ENCODE measurements around the gene NLRC4.
"Not testable (repeated sequence)": the region's sequence is repeated elsewhere in the genome, so short reads cannot be mapped to it uniquely, and the experiment has no call there.

The NLRC4 gene

DNA sequence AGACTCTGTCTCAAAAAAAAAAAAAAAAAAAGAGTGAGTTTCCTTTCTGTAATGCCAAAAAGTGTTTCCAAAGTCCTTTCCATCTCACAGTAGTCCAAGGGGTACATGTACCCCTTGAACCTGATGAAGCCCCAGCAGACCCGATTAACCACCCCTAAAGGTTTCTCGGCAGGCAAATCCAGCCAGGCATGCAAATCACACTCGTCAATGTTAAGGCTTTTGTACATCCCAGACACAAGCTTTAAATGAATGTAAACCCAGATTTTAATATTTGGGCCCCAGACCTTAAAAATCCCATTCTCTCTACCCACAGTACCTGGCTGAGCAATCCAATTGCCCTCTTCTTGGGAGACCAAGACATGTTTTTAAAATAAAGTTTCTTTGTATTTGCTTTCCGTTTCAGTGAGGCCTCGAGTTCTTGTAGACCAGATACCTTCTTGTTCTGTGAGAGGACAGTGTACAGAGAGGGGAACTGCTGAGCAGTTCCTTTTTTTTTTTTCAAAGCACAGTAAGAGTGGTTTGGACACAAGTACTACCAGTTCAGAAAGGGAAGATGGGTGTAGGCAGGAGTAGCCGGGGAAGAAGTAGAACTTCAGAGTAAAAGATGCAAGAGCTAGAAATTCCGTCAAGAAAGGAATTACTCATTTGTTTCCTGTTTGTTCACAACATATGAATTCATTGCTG is at the start of gene NLRC4:
Gene NLRC4, minus strand, starts transcription at position 465 of the 684 bp plus-strand sequence. CDS start 8,111 bp downstream, outside the sequence.
- TF ChIP-seq, protein P1, sequence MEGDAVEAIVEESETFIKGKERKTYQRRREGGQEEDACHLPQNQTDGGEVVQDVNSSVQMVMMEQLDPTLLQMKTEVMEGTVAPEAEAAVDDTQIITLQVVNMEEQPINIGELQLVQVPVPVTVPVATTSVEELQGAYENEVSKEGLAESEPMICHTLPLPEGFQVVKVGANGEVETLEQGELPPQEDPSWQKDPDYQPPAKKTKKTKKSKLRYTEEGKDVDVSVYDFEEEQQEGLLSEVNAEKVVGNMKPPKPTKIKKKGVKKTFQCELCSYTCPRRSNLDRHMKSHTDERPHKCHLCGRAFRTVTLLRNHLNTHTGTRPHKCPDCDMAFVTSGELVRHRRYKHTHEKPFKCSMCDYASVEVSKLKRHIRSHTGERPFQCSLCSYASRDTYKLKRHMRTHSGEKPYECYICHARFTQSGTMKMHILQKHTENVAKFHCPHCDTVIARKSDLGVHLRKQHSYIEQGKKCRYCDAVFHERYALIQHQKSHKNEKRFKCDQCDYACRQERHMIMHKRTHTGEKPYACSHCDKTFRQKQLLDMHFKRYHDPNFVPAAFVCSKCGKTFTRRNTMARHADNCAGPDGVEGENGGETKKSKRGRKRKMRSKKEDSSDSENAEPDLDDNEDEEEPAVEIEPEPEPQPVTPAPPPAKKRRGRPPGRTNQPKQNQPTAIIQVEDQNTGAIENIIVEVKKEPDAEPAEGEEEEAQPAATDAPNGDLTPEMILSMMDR (IDR thresholded peaks at IDR 0.05; ENCODE audit: low read depth, low read length, missing control alignments), result no peak
- no peak within 1 kb of the TSS for H3K4me3 ChIP-seq (ENCODE audit: low read depth, low read length)
- DNase-seq (ENCODE audit: low read depth), result no peak
- in situ Hi-C loops (cut with HindIII; ENCODE audit: low sequenced_read_pairs), result no loop called here

DNA sequence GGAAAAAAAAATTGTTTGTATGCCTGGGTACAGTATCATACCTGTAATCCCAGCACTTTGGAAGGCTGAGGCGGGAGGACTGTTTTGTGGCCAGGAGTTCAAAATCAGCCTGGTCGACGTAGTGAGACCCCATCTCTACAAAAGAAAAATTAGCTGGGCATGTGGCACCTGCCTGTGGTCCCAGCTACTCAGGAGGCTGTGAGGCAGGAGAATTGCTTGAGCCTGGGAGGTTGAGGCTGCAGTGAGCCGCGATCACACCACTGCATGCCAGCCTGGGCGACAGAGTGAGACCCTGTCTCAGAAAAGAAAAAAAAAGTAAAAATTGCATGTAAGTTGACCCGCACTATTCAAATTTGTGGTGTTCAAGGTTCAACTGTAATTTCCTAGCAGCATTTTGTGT is 45.9 kb upstream of the NLRC4 start:
- no peak for DNase-seq (ENCODE audit: low read depth)
- H3K4me3 ChIP-seq (ENCODE audit: low read depth, low read length), result no peak overlapping the region
- in situ Hi-C loops (cut with HindIII; ENCODE audit: low sequenced_read_pairs), result no loop called here
- TF ChIP-seq, protein P1 (IDR thresholded peaks at IDR 0.05; ENCODE audit: low read depth, low read length, missing control alignments), result no peak

DNA sequence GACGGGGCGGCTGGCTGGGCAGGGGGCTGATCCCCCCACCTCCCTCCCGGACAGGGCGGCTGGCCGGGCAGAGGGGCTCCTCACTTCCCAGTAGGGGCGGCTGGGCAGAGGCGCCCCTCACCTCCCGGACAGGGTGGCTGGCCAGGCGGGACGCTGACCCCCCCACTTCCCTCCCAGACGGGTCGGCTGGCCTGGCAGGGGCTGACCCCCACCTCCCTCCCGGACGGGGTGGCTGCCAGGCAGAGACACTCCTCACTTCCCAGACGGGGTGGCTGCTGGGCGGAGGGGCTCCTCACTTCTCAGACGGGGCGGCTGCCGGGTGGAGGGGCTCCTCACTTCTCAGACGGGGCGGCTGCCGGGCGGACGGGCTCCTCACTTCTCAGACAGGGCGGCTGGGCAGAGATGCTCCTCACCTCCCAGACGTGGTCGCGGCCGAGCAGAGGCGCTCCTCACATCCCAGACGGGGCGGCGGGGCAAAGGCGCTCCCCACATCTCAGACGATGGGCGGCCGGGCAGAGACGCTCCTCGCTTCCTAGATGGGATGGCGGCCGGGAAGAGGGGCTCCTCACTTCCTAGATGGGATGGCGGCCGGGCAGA is 29.4 kb upstream of the NLRC4 start:
- DNase-seq (ENCODE audit: low read depth); in situ Hi-C loops (cut with HindIII; ENCODE audit: low sequenced_read_pairs); H3K4me3 ChIP-seq (ENCODE audit: low read depth, low read length): not testable (repeated sequence)

DNA sequence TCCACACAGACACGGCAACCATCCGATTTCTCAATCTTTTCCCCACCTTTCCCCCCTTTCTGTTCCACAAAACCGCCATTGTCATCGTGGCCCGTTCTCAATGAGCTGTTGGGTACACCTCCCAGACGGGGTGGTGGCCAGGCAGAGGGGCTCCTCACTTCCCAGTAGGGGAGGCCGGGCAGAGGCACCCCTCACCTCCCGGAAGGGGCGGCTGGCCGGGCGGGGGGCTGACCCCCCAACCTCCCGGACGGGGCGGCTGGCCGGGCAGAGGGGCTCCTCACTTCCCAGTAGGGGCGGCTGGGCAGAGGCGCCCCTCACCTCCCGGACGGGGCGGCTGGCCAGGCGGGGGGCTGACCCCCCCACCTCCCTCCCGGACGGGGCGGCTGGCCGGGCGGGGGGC is 28.8 kb upstream of the NLRC4 start:
- in situ Hi-C loops (cut with HindIII; ENCODE audit: low sequenced_read_pairs); H3K4me3 ChIP-seq (ENCODE audit: low read depth, low read length): not testable (repeated sequence)

DNA sequence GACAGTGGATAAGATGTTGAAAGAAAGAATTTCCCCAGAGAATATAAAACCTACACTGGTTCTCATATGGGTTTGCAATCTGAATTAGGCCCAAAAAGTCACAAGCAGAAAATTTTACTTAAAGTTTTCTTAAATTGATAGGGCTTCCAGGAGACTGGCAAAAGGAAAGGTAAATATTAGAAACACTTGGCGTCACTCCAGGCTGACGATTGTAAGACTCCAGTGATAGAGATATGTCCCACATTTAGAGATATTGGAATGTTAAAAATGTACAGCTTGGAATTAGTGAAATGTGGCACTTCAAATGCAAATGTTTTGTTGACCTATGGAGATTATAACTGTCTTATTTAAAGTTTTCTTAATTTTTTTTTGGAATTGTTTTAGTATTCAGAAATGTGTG is 27.1 kb upstream of the NLRC4 start:
- TF ChIP-seq, protein P1 (IDR thresholded peaks at IDR 0.05; ENCODE audit: low read depth, low read length, missing control alignments), result no peak
- no peak for DNase-seq (ENCODE audit: low read depth)
- in situ Hi-C loops (cut with HindIII; ENCODE audit: low sequenced_read_pairs), result no loop called here
- no peak overlapping the region for H3K4me3 ChIP-seq (ENCODE audit: low read depth, low read length)

More for the DNA sequence above, 28.8 kb upstream of the NLRC4 start:
- not testable (repeated sequence) for DNase-seq (ENCODE audit: low read depth)

DNA sequence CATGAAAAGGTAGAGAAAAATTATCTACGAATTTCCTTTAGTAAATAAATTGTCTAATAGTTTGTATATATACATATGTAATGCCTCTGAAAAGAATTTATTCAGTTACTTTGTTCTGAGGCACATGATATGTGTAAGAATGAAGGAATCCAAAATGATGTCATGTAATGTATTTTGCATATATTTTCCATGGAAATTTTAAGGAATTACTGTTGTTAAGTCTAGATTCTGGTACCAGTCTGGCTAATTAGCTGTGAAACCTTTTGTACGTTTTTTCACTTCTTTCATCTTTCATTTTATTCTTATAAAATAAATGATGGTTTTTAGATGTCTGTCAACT is 25.3 kb upstream of the NLRC4 start:
- no peak overlapping the region for H3K4me3 ChIP-seq (ENCODE audit: low read depth, low read length)
- TF ChIP-seq, protein P1 (IDR thresholded peaks at IDR 0.05; ENCODE audit: low read depth, low read length, missing control alignments), result no peak
- DNase-seq (ENCODE audit: low read depth), result no peak
- in situ Hi-C loops (cut with HindIII; ENCODE audit: low sequenced_read_pairs), result no loop called here

DNA sequence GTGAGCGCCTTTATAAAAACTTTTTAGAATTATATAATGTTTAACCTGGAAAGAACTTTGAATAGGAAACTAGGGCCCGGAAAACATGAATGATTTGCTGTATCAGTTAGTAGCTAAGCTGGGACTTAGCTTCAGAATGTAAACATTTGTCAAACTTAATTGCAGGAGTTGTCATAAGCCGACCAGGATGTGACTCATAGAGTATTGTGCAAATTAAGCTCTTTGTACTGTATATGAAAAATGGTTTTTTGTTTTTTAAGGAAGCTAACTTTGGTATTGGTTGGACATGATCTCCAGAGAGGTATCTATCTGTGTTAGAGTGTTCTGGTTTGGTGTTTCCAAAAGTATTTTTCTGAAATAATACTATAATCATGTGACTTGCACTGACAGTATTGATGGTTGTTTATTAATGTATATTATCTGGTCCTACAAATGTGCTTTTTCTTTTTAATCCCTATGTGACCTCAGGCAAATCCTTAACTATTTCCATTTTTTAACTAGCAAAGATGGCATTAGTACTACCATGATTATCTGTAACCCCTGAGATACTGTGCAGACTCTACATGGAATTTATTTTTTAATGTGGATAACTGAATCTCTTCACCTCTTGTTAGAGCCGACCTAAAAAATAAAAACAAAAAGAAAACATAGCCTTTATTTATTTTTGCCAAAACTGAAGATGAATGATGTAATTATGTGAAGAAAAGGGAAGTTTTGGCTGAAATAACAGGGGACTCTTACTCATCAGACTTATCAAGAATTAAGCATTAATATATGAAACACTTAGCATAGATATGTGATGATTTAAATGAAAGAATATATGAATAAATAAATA is 24.7 kb upstream of the NLRC4 start:
- in situ Hi-C loops (cut with HindIII; ENCODE audit: low sequenced_read_pairs), result no loop called here
- peak; percentile 15 for DNase-seq (ENCODE audit: low read depth)
- no peak overlapping the region for H3K4me3 ChIP-seq (ENCODE audit: low read depth, low read length)
- TF ChIP-seq, protein P1 (IDR thresholded peaks at IDR 0.05; ENCODE audit: low read depth, low read length, missing control alignments), result no peak

All from astrocyte of the cerebellum (primary cell).